Jurkat, Clone E6-1 (cell line): ENCODE data around the gene OR2C3.
A peak's percentile ranks its signal among the peaks of the same experiment; 100 is the strongest.
"Not testable (repeated sequence)": the region's sequence is repeated elsewhere in the genome, so short reads cannot be mapped to it uniquely, and the experiment has no call there.

Source experiments
- DNase-seq: peaks from one replicate; pipeline ENCODE4 v3.0.0-alpha.2; 2011; ENCODE audit warnings: low read depth, low spot score
- H3K4me3 ChIP-seq: 2 replicates; pipeline ENCODE4 v1.5.1; 2011; ENCODE audit warnings: mild to moderate bottlenecking, low read length, control low read depth, moderate library complexity

The OR2C3 gene

GRCh38 chr1:247528812-247529474 is 7.3 kb downstream of the OR2C3 start:
- DNase-seq = no peak
- no peak overlapping the region for H3K4me3 ChIP-seq

- H3K4me3 ChIP-seq, DNase-seq: not testable (repeated sequence)
These were observed 14.4 kb downstream of the OR2C3 start for GRCh38 chr1:247521886-247522285.

GRCh38 chr1:247518613-247518891 is 17.7 kb downstream of the OR2C3 start:
- no peak overlapping the region for H3K4me3 ChIP-seq
- DNase-seq = no peak

- no peak for DNase-seq
These were observed 18.2 kb downstream of the OR2C3 start for GRCh38 chr1:247517795-247518612.

GRCh38 chr1:247506831-247507230 is 29.4 kb downstream of the OR2C3 start:
- DNase-seq = no peak
- no peak overlapping the region for H3K4me3 ChIP-seq

More at GRCh38 chr1:247517795-247518612, 18.2 kb downstream of the OR2C3 start:
- H3K4me3 ChIP-seq = no peak overlapping the region

GRCh38 chr1:247500865-247501264 is 35.4 kb downstream of the OR2C3 start:
- no peak overlapping the region for H3K4me3 ChIP-seq
- no peak for DNase-seq

GRCh38 chr1:247496581-247497285 is 39.5 kb downstream of the OR2C3 start:
- no peak for DNase-seq
- no peak overlapping the region for H3K4me3 ChIP-seq

- no peak overlapping the region for H3K4me3 ChIP-seq
- no peak for DNase-seq
These were observed 41.5 kb downstream of the OR2C3 start for GRCh38 chr1:247494767-247495166.

GRCh38 chr1:247493106-247493505 is 43.1 kb downstream of the OR2C3 start:
- DNase-seq = no peak
- no peak overlapping the region for H3K4me3 ChIP-seq

GRCh38 chr1:247491328-247491727 is 44.9 kb downstream of the OR2C3 start:
- no peak for DNase-seq
- H3K4me3 ChIP-seq = no peak overlapping the region

- no peak overlapping the region for H3K4me3 ChIP-seq
- peak; percentile 28 for DNase-seq
These were observed 49.2 kb downstream of the OR2C3 start for GRCh38 chr1:247487057-247487456.

- H3K4me3 ChIP-seq = no peak overlapping the region
- DNase-seq = no peak
These were observed 53.5 kb downstream of the OR2C3 start for GRCh38 chr1:247482747-247483146.

- H3K4me3 ChIP-seq, DNase-seq: not testable (repeated sequence)
These were observed 59.7 kb downstream of the OR2C3 start for GRCh38 chr1:247476328-247477058.

GRCh38 chr1:247475793-247476192 is 60.4 kb downstream of the OR2C3 start:
- no peak for DNase-seq
- H3K4me3 ChIP-seq = no peak overlapping the region
